LoVo (cell line): ENCODE measurements around the gene GPR26.
A peak's percentile ranks its signal among the peaks of the same experiment; 100 is the strongest.

Experiments
- DNase-seq: peaks from one replicate; pipeline ENCODE4 v3.0.0-alpha.2; 2016; ENCODE audit warnings: low spot score

The GPR26 gene, protein sequence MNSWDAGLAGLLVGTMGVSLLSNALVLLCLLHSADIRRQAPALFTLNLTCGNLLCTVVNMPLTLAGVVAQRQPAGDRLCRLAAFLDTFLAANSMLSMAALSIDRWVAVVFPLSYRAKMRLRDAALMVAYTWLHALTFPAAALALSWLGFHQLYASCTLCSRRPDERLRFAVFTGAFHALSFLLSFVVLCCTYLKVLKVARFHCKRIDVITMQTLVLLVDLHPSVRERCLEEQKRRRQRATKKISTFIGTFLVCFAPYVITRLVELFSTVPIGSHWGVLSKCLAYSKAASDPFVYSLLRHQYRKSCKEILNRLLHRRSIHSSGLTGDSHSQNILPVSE

DNA sequence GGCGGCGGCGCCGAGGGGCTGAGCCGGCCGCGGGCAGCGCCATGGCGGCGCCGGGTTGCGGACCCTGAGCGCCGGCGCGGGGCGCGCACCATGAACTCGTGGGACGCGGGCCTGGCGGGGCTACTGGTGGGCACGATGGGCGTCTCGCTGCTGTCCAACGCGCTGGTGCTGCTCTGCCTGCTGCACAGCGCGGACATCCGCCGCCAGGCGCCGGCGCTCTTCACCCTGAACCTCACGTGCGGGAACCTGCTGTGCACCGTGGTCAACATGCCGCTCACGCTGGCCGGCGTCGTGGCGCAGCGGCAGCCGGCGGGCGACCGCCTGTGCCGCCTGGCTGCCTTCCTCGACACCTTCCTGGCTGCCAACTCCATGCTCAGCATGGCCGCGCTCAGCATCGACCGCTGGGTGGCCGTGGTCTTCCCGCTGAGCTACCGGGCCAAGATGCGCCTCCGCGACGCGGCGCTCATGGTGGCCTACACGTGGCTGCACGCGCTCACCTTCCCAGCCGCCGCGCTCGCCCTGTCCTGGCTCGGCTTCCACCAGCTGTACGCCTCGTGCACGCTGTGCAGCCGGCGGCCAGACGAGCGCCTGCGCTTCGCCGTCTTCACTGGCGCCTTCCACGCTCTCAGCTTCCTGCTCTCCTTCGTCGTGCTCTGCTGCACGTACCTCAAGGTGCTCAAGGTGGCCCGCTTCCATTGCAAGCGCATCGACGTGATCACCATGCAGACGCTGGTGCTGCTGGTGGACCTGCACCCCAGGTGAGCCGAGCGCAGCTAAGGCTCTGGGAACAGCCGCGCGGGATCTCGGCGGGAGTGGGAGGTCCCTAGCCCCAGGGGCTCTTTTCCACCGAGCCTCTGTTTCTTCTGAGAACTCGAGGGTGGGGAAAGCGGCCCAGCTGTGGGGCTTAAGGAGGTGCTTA is at the start of gene GPR26:
Gene GPR26, plus strand, starts transcription at position 38 of the 919 bp plus-strand sequence. Its CDS starts 53 bp downstream, at position 91.
- DNase-seq: no peak

DNA sequence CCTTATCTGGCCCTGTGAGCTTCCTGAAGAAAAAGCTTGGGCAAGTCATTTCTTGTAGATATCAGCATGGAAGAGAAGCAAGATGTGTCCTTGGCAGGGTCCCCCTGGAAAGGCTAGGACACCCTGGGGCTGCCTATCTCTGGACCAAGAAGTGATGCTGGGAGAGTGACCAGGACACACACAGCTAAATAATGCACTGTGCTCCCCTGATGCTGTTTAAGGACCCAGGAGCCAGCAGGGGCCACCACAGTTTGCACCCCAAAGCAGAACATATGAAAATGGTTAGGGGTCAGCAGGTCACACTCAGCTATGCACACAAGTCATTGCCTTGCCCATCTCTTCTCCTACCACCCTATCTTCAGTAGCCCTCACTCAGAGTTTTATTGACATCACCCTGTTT is 47.9 kb upstream of the GPR26 start:
- no peak for DNase-seq

DNA sequence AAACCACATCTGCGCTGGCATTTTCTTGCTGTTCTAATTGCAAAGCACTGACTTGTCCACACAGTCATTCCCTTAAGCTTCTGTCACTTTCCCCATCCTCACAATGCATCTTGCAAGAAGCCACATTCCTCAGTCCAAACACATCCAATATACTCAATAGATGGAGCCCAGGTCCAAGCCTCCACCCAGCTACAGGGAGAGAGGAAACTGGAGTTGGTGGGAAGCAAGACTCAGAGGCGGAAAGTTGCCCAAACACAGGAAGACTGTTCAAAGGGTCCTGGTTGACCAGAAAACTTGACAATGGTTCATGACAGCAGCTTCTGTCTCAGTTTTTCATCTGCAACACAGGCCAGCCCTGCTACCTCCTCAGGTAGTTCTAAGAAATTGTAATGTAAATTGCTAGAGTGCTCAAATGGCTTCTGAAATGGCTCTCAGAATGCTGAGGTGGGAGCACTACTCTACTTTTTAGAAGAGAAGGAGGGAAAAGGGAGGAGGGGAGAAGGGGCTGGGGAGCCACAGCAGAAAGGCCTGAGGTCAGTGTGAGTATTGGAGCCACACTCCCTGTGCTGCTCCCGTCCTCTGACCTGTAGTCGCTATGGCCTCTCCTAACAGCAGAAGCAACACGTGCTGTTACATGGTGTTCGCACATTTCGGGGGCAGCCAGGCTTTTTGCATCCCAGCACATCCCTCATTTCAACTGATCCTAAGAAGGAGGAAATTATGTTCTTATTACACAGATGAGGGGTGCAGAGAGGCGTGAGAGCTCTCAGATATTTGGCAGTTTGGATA is 46.9 kb upstream of the GPR26 start:
- no peak for DNase-seq

DNA sequence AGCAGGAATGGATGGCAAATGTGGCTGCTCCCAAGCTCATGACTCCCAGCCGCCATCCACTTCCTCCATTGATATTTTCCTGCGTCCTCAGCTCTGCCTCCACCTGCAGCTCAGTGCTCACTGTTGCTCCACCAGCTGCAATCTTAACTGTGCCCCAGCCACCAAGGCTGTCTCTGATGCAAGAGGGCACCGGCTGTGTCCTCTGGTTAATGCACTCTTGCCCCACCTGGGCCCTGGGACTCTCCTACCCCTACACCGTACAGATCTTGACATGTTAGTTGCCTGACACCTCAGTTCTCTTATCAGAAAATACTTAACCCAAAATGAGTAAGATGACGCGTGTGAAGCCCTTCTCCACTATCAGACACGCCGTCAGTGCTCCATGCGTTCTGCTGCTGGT is 45.5 kb upstream of the GPR26 start:
- DNase-seq: no peak

DNA sequence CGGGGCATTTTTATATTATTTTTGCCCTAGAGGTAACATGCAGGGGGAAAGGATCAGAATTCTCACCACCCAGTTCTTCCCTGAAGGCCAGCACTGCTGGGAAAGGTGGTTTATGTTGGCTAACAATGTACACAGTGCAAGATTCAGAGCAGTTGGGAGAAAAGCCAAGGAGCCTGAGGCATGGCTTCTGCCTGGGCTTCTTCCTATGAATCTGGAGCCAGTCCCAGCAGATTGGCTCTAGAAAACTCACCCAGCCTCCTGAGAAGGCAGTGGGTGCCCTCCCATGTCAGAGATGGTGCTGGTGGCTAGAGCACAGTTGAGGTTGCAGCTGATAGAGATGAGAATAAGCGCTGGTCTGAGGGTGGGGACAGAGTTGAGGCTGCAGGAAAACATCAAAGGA is 44.7 kb upstream of the GPR26 start:
- no peak for DNase-seq

DNA sequence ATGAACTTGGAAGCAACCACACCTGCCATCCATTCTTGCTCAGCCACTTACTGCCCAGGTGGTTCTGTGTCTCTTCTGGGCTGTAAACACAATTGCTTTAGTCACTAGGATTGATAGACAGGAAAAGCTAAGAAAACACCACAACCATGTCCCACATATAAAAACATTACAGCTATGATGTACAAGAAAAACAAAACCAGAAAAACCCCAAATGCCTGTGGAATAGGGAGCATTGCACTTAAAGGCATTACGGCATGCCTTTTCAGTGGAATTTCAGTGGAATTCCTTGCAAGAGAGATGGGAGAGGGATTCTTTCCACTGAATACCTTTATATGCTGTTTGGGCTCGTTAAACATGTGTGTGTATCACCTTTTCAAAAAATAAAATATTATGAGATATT is 44.2 kb upstream of the GPR26 start:
- DNase-seq: no peak

DNA sequence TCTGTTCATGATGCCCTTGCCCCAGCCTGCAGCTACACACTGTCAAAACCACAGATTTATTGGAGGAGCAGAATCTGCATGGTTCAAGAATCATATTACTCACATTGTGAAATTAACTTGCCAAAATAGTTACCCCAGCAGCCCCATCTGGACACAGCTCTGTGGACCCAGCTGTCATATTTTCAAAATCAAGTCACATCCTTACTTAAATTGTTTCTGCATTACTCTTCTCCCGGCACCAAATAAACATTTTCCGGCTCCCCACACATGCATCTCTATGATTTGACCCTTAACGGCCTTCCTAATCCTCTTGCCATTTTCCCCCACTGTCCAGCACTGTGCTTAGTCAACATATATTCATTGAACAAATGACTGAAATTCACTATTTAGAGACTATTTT is 43.8 kb upstream of the GPR26 start:
- DNase-seq: no peak

DNA sequence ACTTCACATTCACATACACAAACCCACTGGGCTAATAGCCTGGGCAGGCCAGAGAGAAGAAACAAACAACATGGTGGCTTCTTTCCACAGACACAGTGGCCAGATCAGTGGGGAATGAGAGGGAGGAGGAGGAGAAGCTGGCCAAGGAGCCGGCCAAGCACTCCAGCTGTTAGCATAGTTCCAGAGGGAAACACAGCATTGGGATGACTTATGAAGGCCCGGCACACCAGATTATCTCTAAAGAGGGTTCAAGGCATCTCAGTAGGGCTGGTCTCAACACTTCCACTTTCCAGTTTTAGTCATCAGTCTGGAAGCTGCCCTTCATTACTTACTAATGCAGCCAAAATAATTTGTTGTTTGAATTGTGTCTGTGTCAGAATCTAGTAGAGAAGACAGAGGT is 42.1 kb upstream of the GPR26 start:
- DNase-seq: no peak

DNA sequence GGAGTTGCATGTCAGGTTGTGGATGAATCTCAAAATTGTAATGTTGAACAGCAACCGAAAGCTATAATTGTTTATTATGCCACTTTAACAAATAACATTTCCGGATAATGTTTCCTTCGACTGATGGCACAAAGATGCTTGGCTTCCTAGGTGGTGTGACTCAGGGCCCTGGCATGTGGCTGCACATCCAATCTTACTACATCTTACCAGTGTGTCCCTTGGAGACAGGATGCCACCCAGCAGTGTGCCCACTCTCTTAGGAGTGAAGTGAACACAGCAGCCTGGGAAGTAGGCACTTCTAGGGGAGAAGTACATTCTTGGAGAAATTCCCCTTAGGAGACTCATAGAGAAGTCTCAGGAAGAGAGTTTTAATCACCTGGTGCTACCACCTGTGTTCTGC is 33.0 kb upstream of the GPR26 start:
- no peak for DNase-seq

DNA sequence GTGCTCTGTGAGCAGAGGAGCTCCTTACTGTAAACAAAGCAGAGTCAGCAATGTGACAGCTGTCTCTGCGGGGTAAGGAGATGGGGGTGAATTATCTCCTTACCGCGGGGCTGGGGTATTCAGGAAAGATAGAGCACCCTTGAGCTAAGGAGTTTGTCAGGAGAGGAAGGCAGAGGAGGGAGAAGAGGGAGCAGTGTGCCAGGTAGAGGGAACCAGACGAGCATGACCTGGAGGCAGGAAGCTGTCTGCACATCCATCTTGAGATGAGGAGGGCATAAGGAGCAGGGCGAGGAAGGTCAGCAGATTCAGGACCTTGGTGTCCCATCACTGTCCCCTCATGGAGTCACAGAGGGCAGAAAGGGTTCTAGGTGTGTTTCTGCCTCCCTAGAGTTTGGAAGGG is 32.5 kb upstream of the GPR26 start:
- DNase-seq: no peak

DNA sequence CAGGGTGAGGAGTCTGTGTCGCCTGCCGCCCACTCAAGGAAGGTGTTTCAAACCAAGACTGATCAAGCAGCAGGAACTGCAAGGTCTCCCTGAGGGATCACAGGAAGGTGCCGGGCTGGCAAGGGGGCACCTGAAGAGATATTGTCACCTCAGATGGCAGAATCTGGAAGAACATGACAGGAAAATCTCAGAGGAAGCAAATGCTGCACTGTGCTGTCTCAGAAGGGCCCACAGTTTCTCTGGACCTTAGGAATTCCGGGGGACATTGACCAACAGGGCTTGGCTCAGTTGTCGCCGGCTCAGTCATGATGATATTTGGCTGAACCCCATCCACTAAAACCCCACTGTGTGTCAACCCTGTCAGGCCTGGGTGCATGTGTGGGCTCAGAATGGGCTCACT is 31.9 kb upstream of the GPR26 start:
- DNase-seq: no peak

DNA sequence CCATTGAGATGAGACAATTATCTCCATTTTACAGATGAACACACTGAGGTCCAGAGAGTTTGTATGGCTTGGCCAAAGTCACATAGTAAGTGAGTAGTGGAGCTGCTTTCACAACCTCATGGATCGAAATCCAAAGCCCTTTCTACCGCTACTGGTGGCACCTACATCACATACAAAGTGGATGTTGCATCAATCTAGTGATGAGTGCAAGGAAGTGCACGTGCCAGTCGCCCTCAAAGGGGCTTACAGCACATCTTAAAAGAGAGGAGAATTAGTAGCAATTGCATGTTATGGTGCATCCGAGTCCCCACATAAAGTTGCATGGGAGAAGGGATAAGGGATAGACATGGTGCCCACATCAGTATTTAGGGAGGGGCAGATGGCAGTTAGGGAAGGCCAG is 31.0 kb upstream of the GPR26 start:
- DNase-seq: no peak

DNA sequence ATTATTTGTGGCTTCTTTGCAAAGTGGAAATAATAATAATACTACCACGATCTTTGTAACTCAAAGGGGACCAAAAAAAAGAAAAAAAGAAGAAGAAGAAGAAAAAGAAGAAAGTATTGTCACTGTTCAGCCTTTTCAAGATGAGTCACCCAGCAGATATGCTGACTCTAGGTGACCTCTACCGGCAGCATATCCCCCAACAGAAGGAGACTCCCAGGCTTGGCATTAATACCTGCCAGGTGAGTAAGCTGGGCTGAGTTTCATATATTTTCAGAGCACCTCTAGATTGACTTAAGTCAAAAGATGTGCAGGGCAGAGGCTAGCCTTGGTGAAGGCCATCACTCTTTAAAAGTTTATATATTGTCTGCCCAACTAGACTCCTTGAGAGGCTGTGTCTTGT is 30.4 kb upstream of the GPR26 start:
- DNase-seq: no peak

DNA sequence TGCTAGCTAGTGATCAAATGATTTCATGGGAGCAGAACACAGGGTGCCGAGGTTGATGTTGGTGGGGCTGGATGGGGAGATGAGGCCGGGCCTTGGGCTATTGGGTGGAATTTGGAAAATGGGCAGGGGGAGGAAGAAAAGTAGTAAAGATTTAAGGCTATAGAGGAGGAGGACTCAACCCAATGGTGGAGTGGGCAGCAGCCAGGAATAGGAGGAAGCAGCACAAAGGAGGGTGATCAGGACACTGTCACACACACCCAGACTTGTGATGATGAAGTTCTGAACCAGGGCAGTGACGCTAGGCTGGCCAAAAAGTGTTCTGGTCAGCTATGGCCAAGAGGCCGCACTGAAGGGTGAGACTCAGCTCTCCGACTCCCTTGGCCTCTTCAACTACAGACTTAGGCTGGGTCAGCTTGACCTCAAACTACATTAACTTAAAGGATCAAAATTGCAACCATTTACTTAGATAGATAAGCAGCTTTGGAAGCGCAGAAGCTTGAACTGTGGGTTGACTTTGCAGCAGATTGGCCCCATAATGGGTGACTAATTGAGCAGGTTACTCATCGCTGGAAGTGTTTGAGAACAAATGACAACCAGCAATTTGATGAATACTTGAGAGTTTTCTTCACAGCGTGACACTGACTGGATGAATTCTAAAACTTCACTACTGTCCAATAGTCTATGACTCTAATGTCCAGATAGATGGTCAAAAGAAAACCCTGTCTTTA is 29.4 kb upstream of the GPR26 start:
- DNase-seq: no peak

DNA sequence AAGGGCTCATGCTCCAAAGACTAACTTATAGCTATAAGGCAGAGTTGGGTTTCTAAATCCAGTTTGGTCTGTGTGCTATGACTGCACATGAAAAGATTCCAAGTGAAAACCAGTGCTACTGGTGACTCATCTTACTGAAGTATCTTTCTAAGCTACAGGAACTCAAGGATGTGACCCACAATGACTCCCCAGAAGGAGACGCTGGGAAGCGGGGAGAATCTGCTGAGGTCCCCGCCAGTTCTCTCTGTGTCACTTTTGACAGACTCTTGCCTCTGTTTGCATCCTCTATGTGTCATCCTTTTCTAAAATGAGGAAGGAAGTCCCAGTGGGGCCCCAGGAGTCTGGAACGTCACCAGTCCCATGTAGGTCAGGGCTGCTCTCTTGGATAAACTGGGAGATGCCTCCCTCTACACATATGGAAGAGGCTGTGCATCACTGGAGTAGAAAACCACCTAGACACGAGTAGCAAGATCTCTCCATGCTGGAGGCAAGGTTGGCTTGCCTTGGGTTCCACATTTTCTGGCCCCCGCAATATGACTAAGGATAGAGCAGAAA is 28.8 kb upstream of the GPR26 start:
- DNase-seq: no peak

DNA sequence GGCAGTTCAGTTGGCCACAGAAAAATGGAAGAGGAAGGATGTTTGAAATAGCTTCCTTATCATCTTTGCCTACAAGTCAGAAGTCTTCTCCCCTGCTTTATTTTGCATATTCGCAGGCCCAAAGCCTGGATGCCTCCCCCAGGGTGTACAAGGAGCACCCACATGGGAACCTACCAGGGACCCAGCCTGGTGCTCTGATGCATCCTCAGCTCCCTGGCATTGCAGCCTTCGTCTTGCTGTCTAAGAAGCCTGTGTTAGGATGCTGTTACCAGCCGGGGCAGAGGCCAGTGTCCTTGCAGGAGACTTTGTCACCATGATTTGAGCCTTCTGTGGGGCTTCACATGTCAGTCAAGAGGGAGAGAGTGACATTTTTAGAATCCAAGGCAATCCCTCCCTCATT is 27.0 kb upstream of the GPR26 start:
- DNase-seq: no peak

DNA sequence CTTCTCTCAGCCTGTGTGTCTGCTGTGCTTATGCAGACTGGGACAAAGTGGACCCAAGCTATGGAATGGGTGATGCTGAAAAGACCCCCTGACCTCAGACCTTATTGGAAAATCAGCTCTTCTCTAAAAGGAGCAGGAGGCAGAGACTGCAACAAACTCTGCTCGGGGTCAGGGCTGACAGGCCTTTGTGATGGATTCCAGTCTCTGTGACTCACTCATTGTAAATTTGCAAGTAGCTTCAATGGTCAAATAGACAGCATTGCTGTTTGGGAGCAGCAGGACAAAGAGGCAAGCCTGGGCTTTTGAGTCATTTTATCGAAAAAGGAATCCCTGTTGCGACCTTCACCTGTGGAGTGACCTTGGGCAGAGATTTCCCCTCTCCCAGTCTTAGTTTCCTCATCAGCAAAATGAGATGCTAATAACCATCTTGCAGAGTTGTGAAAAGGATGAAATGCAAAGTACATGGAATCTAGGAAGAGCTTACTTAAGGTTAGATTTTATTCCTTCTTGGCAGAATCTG is 26.1 kb upstream of the GPR26 start:
- no peak for DNase-seq

DNA sequence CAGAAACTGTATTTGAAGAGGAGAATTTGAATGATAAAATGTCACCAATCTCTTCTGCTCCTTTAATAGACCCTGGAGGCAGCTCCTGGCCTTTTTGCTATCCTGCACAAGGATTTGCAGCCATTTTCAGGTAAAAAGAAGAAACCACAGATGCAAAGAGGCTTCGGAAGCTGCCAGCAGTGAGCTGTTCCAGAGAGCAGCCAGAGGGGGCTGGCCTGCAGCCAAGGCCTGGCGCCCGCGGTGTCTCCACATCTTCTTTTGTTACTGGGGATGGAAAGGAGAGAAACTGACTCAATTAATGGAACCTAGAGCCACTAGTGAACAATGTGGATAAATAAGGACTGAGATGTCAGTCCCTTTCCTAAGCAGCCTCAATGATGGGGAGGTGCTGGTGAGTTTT is 23.9 kb upstream of the GPR26 start:
- DNase-seq: no peak

DNA sequence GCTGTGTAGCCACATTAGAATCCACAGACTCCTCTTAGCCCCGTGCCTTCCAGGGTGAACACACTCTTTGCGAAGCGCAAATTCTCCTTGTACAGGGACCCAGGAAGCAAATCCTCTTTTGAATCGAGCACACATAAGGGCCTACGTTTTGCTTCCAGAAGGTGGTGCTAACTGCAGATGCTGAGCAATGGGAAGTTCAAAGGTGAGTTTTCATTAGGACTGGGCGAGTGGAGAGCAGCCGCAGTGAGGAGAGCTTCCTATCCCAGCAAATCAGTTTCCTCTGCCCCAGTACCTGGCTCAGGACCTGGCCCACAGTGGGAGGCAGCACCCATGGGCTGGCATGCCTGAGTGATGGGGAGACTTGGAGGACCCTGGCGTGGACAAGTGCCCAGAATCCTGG is 23.5 kb upstream of the GPR26 start:
- DNase-seq: peak; percentile 15

DNA sequence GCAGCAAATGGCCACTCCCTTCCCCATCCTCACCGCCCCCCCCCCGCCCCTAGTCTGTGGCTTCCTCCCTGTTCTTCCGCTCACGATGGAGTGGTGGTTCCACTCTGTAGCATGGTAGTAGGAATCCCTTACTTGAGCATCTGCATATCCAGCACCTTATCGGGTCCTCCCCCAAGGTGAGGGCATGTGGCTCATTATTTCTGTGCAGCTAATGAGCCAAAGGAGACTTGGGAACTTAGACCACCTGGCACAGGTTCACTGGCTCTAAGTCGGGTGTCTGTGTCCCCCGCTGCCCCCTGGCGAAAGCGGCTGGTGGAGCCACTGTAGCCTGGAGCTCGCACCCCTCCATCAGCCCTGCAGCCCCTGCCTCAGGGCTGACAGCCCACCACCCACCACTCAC is 22.8 kb upstream of the GPR26 start:
- DNase-seq: no peak

DNA sequence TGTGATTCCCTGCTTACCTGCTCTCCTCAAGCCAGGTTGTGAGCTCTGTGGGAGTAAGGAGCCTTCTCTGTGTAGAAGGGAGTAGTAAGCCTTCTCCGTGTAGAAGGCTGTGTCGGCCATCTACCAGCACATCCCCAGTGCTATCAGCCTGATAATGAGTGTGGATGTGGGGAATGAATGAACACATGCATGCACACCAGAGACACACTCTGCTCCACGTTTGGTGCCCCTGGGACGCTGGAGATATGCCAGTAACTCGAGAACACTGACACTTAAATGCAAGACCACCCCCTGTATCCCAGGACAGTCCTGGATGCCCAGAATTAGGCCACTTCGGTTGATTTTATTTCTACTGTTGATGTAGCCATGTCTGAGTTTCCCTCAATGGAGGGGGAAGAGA is 21.1 kb upstream of the GPR26 start:
- DNase-seq: no peak
